ENCODE data around the gene GRAMD1C. TPM values are rescaled to one million over a fixed set of nuclear protein-coding genes. Genes with fewer than 3 reads are reported as not detected.
A peak's percentile ranks its signal among the peaks of the same experiment; 100 is the strongest.

GRAMD1C gene
- polyA plus RNA-seq, 10 donors = 0.72 to 3.0 (median 2.1) TPM

DNA sequence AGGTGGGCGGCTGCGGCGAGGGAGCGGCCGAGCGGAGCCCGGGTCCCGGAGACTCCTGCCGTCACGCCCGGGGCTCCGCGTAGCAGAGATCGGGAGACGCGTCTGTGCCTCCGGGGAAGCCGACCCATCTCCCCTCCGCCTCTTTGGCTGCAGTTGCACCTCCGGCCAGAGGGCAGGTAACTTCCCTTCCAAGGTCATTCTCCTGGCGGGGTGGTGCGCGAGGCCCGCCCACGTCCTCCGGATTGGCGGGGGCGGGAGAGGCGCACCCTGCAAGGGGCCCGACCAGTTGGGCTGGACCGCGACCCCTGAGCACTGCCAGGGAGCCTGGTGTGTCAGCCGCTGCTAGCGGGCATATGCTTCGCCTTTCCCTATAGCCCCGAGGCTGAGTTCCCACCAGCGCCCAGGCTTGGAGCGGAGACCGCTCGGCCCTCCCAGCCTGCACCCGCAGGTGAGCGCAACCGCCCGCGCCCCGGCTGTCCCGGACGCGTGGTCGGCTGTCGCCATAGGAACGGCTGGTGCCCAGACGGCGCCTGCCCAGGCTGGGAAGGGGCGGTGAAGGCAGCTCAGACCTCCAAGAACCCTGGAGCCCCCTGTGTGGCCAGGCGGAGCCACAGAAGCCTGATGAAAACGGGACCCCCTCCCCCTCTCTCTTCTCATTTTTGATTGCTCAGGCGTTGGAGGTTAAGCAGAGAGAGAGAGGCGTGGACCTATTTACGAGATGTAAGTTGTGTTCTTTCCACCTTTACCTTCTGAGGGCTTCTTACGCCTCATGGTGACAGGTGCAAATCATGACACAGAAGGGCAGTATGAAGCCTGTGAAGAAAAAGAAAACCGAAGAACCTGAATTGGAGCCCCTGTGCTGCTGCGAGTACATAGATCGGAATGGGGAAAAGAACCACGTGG lies 109.7 kb downstream of the GRAMD1C start:
- DNase-seq = peak in 2 of 3 donors; percentile 6 to 38

DNA sequence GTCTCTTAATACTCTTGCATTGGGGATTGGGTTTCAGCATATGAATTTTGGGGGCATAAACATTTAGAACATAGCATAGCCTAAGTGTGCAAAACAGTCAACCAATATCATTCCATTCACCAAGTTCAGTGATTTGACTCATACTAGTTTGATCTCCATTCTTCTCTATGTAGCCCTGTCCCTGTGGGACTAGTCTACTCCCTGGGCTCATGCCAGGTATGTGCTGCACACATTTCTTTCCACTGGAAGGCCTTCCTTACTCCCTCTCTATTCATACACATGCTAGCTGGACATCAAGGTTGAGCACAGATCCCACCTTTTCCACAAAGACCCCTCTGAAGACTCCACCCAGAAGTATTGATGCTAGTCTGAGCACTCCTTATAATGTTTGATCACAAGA lies 114.3 kb downstream of the GRAMD1C start:
- no peak for DNase-seq

DNA sequence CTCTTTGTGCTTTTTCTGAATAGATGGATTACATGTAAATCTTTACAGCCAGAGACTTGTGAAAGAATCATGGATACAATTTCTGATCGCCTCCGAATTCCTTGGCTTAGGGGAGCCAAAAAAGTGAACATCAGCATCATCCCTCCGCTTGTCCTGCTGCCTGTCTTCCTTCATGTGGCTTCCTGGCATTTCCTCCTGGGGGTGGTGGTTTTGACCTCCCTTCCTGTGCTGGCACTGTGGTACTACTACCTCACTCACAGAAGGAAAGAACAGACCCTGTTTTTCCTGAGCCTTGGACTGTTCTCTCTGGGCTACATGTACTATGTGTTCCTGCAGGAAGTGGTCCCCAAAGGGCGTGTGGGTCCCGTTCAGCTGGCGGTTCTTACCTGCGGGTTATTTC lies 115.1 kb downstream of the GRAMD1C start:
- DNase-seq = no peak

DNA sequence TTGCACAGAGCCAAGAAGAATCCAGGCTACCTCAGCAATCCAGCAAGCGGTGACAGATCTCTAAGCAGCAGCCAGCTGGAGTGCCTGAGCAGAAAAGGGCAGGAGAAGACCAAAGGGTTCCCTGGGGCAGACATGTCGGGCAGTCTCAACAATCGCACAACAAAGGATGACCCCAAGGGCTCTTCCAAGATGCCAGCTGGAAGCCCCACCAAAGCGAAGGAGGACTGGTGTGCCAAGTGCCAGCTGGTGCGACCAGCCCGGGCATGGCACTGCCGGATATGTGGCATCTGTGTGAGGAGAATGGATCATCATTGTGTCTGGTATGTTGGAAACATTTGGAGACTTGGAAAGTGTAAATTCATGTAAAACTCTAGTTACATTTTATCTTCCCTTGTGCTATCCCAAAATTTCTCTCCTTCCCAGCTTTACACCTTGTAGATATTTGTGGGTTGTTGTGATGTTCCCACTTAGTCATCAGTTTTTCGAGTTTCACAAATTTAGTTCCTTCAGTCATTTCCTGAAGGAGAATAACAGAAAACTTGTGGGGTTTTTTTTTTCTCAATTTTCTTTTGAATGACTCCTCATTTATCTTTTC lies 115.6 kb downstream of the GRAMD1C start:
- no peak for DNase-seq

DNA sequence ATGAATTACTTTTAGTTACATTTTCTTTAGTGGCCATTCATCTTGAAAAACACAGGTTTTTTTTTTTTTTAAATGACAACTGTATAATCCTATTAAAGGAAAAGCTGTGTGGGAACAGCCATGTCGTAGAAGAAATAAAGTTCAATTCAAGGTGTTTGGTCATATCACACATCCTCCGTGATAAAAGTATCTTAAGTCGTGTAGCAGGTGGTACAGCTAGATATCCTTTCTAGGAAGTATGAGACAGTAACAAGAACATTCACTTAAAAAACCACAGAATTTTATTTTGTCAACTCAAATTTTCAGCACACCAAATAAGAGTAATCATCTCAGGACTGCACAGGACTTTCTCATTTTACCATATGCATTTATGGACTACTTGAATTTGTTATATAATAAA lies 125.3 kb downstream of the GRAMD1C start:
- no peak for DNase-seq

DNA sequence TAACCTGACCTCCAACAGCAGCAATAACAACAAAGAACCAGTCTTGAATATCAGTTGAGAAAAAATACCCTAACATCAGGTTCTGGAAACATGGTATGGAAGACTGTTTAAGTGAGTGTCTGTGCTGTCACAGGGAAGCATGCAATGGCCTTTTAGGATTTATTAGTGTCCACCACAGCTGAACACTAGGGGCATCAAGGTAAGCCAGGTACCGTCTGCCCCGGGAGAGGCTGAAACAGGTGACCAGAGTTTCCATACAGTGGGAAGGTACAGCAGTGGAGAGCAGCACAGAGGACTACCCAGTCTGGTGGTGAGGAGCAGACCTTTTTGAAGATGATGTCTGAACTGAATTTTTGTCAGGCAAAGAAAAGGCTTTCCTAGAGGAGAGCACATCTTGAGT lies 127.6 kb downstream of the GRAMD1C start:
- no peak for DNase-seq

DNA sequence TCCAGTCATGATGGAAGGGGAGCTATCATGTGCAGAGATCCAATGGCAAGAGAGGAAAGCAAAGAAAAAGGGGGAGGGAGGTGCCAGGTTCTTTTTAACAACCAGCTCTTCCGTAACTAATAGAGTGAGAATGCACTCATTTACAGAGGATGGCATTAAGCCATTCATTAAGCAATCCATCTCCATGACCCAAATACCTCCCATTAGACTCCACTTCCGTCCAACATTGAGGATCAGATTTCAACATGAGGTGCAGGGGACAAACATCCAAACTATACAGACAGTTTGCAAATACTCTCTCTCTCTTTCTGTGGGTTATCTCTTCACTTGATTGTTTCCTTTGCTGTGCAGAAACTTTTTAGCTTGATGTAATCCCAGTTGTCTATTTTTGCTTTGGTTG lies 130.4 kb downstream of the GRAMD1C start:
- DNase-seq = no peak

DNA sequence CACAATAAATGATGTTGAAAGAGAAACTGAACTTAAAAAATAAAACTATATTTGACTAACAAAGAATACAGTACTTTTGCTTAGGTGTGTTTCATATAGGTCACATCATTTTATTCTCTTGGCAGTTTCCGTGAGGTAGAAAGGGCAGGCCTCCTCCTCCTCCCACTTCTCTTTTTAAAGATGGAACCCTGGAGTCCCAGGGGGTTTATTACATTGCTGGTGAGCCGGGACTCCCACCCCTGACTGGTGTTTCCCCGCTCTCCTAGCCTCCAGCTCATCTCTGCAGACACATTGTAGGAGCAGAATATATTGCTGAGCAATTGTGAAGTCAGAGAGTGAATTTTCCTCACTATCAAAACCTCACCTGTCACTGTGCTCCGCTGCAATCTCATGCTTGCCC lies 139.2 kb downstream of the GRAMD1C start:
- no peak for DNase-seq

DNA sequence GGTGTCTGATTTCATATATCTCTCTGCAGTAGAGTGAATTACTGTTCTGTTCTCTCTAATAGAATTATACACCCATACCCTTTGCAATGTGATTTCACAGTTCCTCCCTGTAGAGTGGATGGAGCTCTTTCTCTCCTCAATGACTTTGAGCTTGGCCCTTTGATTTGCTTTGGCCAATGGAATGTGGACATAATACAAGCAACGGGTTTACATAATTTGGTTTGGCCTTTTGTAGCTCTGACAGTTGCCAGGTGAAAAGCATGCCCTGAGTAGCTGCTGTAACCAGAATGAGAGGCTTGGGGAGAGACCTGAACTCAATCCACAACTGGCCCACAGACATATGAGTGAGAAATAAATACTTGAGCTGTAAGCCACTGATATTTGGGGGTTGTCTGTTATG lies 141.3 kb downstream of the GRAMD1C start:
- DNase-seq = no peak

DNA sequence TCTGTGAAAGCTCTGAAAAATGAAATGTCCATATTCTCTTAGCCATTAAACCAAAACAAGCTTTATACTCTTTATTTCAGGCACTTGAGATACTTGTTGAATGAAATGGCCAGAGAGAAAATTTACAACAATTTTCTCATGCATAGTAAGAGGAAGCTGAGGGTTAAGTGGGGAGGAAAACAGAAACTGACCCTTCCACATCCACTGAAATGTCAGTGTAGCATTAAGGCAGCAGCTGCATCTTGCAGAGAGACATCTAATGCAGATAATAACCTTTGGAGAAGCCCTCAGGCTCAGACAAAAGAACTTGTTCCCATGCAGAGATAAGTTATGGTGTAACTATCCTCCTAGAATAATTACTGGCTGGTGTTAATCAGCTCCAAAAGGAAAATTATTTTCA lies 143.2 kb downstream of the GRAMD1C start:
- no peak for DNase-seq

DNA sequence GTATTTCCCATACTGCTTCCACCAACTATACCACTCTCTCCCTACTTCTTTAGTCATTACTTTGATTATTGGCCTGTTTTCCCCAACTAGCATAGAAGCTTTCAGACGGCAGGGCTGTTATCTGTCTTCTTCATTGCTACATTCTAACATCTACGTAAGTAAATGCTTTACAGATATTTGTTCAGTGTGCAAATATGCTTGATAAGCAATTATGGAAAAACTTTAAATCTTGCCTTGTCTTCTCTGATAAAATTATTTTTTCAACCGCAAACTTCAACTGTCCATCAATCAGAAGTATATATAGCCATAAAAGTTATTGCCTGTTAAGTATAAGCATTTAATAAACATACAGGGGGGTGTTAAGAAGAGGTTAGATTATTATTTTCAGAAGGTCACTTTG lies 145.0 kb downstream of the GRAMD1C start:
- no peak for DNase-seq

DNA sequence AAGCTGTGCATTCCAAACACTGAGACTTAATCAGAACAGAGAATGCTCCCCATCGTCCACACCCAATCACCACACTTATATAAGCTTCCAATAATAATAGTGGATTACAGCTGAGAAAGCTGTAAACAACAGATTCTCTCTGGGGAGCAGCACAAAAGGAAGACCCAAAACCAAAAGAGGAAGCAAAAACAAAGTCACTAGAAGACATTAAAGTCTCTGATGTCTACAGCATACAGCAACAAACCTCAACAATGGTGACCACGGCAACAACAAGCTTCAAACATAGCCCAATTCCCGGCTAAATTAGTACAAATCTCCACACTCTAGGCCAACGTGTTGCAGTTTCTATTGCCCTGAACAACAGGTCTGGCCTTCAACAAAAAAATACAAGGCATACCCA lies 147.0 kb downstream of the GRAMD1C start:
- DNase-seq = no peak

Other genes starting within 250 kb of the GRAMD1C start
- gene USF3, start 142.1 kb upstream of the GRAMD1C start, polyA plus RNA-seq (ENCODE audit: insufficient read length in 10 of 10) = 10 to 100 TPM; 11.1 to 20.7 (median 17.0) TPM
- 100 to 1,000 TPM; 131 to 186 (median 146) TPM for gene NAA50, start 92.5 kb upstream of the GRAMD1C start, polyA plus RNA-seq (ENCODE audit: insufficient read length in 10 of 10)
- 10 to 100 TPM; 13.8 to 23.0 (median 18.3) TPM for gene ATP6V1A, start 91.8 kb upstream of the GRAMD1C start, polyA plus RNA-seq (ENCODE audit: insufficient read length in 10 of 10)
- 1 to 10 TPM in 4 of 10 donors, under 1 TPM in 6; 0.62 to 1.6 (median 0.95) TPM for gene ZDHHC23, start 109.2 kb downstream of the GRAMD1C start, polyA plus RNA-seq (ENCODE audit: insufficient read length in 10 of 10)
- 1 to 10 TPM; 2.1 to 6.1 (median 3.5) TPM for gene CCDC191, start 217.7 kb downstream of the GRAMD1C start, polyA plus RNA-seq (ENCODE audit: insufficient read length in 10 of 10)
- 10 to 100 TPM in 7 of 10 donors, 1 to 10 TPM in 3; 8.4 to 18.4 (median 12.8) TPM for gene QTRT2, start 217.9 kb downstream of the GRAMD1C start, polyA plus RNA-seq (ENCODE audit: insufficient read length in 10 of 10)

Data from muscle of back (tissue), 11 donors.